ENCODE data around the gene CAMK2G.
"Not testable (repeated sequence)": the region's sequence is repeated elsewhere in the genome, so short reads cannot be mapped to it uniquely, and the experiment has no call there.

- not testable (repeated sequence) for TF ChIP-seq CTCF, POLR2A (IDR thresholded peaks at IDR 0.05)
These were observed 16.5 kb upstream of the CAMK2G start for GRCh38 chr10:73890830-73891229.

Measured in right lobe of liver (tissue), 4 donors.